Breast epithelium (tissue), 4 donors: ENCODE measurements around the gene ANAPC4. TPM values are rescaled to one million over a fixed set of nuclear protein-coding genes. Genes with fewer than 3 reads are reported as not detected.
"Not testable (repeated sequence)": the region's sequence is repeated elsewhere in the genome, so short reads cannot be mapped to it uniquely, and the experiment has no call there.

Experiments used
- DNase-seq, 2 donors: peaks; one replicate each; pipeline ENCODE4 v3.0.0-alpha.2; 2019; ENCODE audit warnings: low spot score in 2 of 2
- H3K27ac ChIP-seq, 2 donors: fragments of 200-600 bp; sonication (generic) in 1 of 2; one replicate each; pipeline ENCODE4 v1.5.1; 2016 to 2019; ENCODE audit warnings: mild to moderate bottlenecking in 1 of 2
- H3K27me3 ChIP-seq, 2 donors: fragments of 200-600 bp; sonication (generic) in 1 of 2; one replicate each; pipeline versions ENCODE4 v1.5.1 to v1.6.0; 2017 to 2019; ENCODE audit warnings: control low read depth in 1 of 2, mild to moderate bottlenecking in 1 of 2
- H3K36me3 ChIP-seq: fragments of 200-600 bp; one replicate; pipeline ENCODE4 v1.5.1; 2019
- H3K4me1 ChIP-seq, 2 donors: fragments of 200-600 bp; sonication (generic); one replicate each; pipeline ENCODE4 v1.5.1; 2016 to 2019; ENCODE audit warnings: control low read depth in 1 of 2
- H3K4me3 ChIP-seq, 3 donors: fragments of 200-600 bp; sonication (generic); 1 replicate in 2 of 3; 2 replicates in 1 of 3; pipeline ENCODE4 v1.5.1; 2016 to 2019; ENCODE audit warnings: mild to moderate bottlenecking in 3 of 3, moderate library complexity in 2 of 3
- H3K9me3 ChIP-seq, 2 donors: fragments of 200-600 bp; sonication (generic) in 1 of 2; one replicate each; pipeline ENCODE4 v1.5.1; 2016 to 2019; ENCODE audit warnings: control low read depth in 1 of 2
- POLR2A ChIP-seq: fragments of 450-650 bp; IDR thresholded peaks from one replicate; pipeline ENCODE4 v1.6.1; 2016; ENCODE audit warnings: antibody characterized with exemption, mild to moderate bottlenecking, moderate library complexity
- POLR2AphosphoS5 ChIP-seq, 3 donors: sonication (generic); formaldehyde crosslinking; IDR thresholded peaks; one replicate each; pipeline ENCODE4 v1.6.1; 2017; ENCODE audit warnings: antibody characterized with exemption in 3 of 3
- intact Hi-C: fragments of 100-400 bp; cut with DNase I; formaldehyde crosslinking; loops from one replicate; pipeline ENCODE4 v1.15.1; 2023; ENCODE audit warnings: low total_unique reads
- total RNA-seq, 3 donors: library from RNA; depleted of rRNA; stranded (reverse); fragments of >200 nt; gene quantifications; one replicate each; pipeline ENCODE4 v1.1.0, GENCODE V29; 2016
- TF ChIP-seq, protein P1 (sequence below), 3 donors: fragments of 450-650 bp; IDR thresholded peaks; one replicate each; pipeline ENCODE4 v1.5.1; 2016 to 2017; ENCODE audit warnings: antibody characterized with exemption in 3 of 3, mild to moderate bottlenecking in 3 of 3, moderate library complexity in 3 of 3

The ANAPC4 gene, protein sequence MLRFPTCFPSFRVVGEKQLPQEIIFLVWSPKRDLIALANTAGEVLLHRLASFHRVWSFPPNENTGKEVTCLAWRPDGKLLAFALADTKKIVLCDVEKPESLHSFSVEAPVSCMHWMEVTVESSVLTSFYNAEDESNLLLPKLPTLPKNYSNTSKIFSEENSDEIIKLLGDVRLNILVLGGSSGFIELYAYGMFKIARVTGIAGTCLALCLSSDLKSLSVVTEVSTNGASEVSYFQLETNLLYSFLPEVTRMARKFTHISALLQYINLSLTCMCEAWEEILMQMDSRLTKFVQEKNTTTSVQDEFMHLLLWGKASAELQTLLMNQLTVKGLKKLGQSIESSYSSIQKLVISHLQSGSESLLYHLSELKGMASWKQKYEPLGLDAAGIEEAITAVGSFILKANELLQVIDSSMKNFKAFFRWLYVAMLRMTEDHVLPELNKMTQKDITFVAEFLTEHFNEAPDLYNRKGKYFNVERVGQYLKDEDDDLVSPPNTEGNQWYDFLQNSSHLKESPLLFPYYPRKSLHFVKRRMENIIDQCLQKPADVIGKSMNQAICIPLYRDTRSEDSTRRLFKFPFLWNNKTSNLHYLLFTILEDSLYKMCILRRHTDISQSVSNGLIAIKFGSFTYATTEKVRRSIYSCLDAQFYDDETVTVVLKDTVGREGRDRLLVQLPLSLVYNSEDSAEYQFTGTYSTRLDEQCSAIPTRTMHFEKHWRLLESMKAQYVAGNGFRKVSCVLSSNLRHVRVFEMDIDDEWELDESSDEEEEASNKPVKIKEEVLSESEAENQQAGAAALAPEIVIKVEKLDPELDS
- total RNA-seq: 10 to 100 TPM; 34.6 to 59.7 (median 36.1) TPM

DNA sequence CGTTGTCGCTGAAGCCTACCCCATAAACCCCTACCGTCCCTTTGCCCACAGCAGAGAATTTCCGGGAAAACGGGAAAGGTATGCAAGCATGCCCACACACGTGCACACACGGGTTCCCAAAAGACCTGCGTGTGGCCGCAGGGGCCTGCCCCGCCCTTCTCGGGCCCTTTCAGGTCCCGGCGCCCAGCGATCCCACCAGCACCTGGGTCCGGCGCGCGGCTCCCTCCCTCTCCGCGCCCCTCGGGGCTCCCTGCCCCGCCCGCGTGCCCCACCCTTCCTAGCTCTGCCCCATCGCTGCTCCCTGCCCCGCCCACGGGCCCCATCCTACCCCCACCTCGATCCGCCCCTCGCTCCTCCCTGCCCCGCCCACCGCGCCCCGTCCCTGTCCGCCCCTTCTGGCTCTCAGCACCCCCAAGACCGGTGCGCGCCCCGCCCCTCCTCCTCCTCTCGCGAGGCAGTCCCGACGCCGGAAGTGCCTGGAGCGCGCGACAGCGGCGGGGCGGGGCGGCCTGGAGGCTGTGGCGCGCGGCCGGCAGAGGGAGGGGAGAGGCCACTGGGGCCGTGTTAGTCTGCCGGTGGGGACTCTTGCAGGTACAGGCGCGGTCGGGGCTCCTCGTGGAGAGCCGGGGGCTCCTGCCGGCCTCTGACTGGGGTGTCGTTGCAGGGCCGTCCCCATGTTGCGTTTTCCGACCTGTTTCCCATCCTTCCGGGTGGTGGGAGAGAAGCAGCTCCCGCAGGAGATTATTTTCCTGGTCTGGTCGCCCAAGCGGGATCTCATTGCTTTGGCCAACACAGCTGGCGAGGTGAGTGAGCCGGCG is at the start of gene ANAPC4:
Gene ANAPC4 (plus strand): TSS at position 510 of the 818 bp plus-strand sequence. CDS start 165 bp downstream, at position 675.
- peak; percentile 91 to 97 for DNase-seq
- Histone ChIP-seq H3K27ac (peak within 1 kb of the TSS; percentile 74 to 88), H3K4me3 (peak within 1 kb of the TSS; percentile 86 to 93 (median 87)), H3K9me3 (no peaks in the 10 kb centered on the region), H3K4me1 (peaks cover 0 to 11% of the 10 kb centered on the region in 2 donors), H3K27me3 (no peaks in the 10 kb centered on the region), H3K36me3 (no peaks in the 10 kb centered on the region)
- TF ChIP-seq, protein P1, sequence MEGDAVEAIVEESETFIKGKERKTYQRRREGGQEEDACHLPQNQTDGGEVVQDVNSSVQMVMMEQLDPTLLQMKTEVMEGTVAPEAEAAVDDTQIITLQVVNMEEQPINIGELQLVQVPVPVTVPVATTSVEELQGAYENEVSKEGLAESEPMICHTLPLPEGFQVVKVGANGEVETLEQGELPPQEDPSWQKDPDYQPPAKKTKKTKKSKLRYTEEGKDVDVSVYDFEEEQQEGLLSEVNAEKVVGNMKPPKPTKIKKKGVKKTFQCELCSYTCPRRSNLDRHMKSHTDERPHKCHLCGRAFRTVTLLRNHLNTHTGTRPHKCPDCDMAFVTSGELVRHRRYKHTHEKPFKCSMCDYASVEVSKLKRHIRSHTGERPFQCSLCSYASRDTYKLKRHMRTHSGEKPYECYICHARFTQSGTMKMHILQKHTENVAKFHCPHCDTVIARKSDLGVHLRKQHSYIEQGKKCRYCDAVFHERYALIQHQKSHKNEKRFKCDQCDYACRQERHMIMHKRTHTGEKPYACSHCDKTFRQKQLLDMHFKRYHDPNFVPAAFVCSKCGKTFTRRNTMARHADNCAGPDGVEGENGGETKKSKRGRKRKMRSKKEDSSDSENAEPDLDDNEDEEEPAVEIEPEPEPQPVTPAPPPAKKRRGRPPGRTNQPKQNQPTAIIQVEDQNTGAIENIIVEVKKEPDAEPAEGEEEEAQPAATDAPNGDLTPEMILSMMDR (IDR thresholded peaks at IDR 0.05): peak in 1 of 3 donors; percentile 10
- no peak for TF ChIP-seq POLR2A
- TF ChIP-seq POLR2AphosphoS5 (IDR thresholded peaks at IDR 0.05): peak; percentile 44 to 85 (median 84)
- intact Hi-C loops: no loop called here

DNA sequence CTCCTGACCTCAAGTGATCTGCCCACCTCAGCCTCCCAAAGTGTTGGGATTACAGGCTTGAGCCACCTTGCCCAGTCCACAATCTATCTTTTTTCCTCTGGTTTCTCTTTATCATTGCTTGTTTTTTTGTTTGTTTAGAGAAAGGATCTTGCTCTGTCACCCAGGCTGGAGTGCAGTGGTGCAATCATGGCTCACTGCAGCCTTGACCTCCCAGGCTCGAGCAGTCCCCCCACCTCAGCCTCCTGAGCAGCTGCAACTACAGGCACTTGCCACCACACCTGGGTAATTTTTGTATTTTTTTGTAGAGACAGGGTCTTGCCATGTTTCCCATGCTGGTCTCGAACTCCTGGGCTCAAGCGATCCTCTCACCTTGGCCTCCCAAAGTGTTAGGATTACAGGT is 48.6 kb upstream of the ANAPC4 start:
- intact Hi-C loops: loop anchor here (2.0 kb wide), 1 partner anchor 54 kb away; no protein-coding TSS in a partner anchor
- H3K4me3 ChIP-seq, H3K4me1 ChIP-seq, H3K27me3 ChIP-seq, DNase-seq, H3K9me3 ChIP-seq, H3K27ac ChIP-seq, H3K36me3 ChIP-seq: not testable (repeated sequence)

DNA sequence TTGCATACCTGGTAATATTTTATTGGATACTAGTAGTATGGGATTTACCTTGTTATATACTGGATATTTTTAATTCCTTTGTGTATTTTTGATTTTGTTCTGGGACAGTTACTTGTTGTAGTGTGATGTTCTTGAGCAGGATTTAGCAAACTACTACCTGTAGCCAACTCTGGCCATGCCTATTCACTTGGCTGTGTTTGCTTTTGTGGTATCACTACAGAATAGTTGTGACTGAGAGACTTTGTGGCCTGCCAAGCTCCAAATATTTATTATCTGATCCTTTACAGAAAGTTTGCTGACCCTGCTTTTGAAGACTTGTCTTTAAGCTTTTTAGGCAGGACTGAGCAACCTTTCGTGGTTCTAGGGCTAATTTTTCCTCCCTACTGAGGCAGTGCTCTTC is 46.7 kb upstream of the ANAPC4 start:
- H3K27ac ChIP-seq: no peak overlapping the region

DNA sequence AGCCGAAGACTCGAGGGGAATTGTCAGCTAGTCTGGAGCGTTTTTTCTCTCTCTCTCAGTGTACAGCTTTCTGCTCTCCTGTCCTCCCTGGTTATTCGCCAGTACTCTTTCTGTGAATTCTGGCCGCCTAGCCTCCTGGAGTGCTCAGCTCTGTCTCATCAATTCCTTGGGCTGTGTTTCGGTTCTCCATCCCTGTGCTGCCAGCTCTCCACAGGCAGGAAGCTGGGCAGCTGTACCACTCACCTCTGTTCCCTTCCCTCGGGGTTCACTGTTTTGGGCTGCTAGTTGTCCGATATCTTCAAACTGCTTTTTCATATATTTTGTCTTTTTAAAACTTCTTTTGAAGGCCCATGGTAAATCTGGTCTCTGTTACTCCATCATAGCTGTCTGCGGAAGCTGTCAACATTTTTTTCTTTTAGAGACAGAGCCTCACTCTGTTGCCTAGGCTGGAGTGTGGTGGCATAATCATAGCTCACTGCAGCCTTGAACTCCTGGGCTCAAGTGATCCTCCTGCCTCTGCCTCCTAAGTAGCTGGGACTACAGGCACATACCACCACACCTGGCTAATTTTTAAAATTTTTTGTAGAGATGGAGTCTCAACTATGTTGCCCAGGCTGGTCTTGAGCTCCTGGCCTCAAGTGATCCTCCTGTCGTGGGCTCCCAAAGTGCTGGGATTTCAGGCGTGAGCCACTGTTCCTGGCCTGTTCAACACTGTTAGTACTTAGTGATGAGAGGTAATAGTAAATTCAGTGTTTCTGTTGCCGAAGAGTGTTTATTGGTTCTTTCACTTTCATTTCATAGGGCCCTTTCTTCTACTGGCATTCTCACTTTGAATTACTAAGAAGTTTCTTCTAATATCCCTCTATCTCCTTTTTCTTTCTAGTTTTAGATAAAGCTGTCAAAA is 45.9 kb upstream of the ANAPC4 start:
- no peak overlapping the region for H3K4me3 ChIP-seq
- H3K4me1 ChIP-seq: no peaks in the 10 kb centered on the region
- TF ChIP-seq, protein P1 (IDR thresholded peaks at IDR 0.05): no peak
- TF ChIP-seq POLR2AphosphoS5 (IDR thresholded peaks at IDR 0.05): no peak
- TF ChIP-seq POLR2A: no peak
- H3K36me3 ChIP-seq: no peaks in the 10 kb centered on the region
- intact Hi-C loops: no loop called here
- H3K27ac ChIP-seq: no peak overlapping the region
- H3K27me3 ChIP-seq: no peaks in the 10 kb centered on the region
- no peaks in the 10 kb centered on the region for H3K9me3 ChIP-seq
- no peak for DNase-seq

More for the DNA sequence above, 46.7 kb upstream of the ANAPC4 start:
- Histone ChIP-seq H3K4me1 (no peaks in the 10 kb centered on the region), H3K36me3 (no peaks in the 10 kb centered on the region), H3K27me3 (no peaks in the 10 kb centered on the region), H3K9me3 (no peaks in the 10 kb centered on the region), H3K4me3 (no peak overlapping the region)
- TF ChIP-seq, protein P1 (IDR thresholded peaks at IDR 0.05): no peak
- no peak for TF ChIP-seq POLR2AphosphoS5 (IDR thresholded peaks at IDR 0.05)
- no peak for TF ChIP-seq POLR2A
- intact Hi-C loops: no loop called here
- no peak for DNase-seq
